Right lobe of liver (tissue), 6 donors: ENCODE results near the gene KRTDAP. TPM values are rescaled to one million over a fixed set of nuclear protein-coding genes. Genes with fewer than 3 reads are reported as not detected.

Experiments used
- ATAC-seq, 4 donors: fragments of 200-7000 bp; cut with Tn5 transposase; one replicate each; pipeline ENCODE4 v1.9.1; 2020; ENCODE audit warnings: mild to moderate bottlenecking in 4 of 4, moderate library complexity in 4 of 4
- DNase-seq, 3 donors: peaks; one replicate each; pipeline ENCODE4 v3.0.0-alpha.2; 2020
- H3K27ac ChIP-seq, 3 donors: fragments of 200-600 bp; one replicate each; pipeline ENCODE4 v1.8.0; 2022
- H3K27me3 ChIP-seq, 2 donors: fragments of 200-600 bp; one replicate each; pipeline ENCODE4 v1.8.0; 2022
- H3K36me3 ChIP-seq, 4 donors: fragments of 200-600 bp; sonication (generic) in 1 of 4; one replicate each; pipeline versions ENCODE4 v1.5.1 to v1.8.0; 2017 to 2022; ENCODE audit warnings: control low read depth in 1 of 4
- H3K4me1 ChIP-seq, 4 donors: fragments of 200-600 bp; sonication (generic) in 1 of 4; one replicate each; pipeline versions ENCODE4 v1.5.1 to v1.8.0; 2017 to 2022; ENCODE audit warnings: control low read depth in 1 of 4
- H3K4me3 ChIP-seq, 3 donors: fragments of 200-600 bp; one replicate each; pipeline ENCODE4 v1.8.0; 2022
- H3K9me3 ChIP-seq, 4 donors: fragments of 200-600 bp; sonication (generic) in 1 of 4; one replicate each; pipeline versions ENCODE4 v1.5.1 to v1.8.0; 2017 to 2022; ENCODE audit warnings: control low read depth in 1 of 4
- POLR2A ChIP-seq: fragments of 450-650 bp; IDR thresholded peaks from one replicate; pipeline ENCODE4 v1.6.1; 2017; ENCODE audit warnings: antibody characterized with exemption, mild to moderate bottlenecking
- WGBS: methylation state at CpG from one replicate; pipeline ENCODE4 v1.1.6; 2018; ENCODE audit warnings: low coverage, low lambda C conversion rate; ENCODE audit not compliant: insufficient coverage; ENCODE audit errors: missing lambda C conversion rate; 5-methylcytosine and 5-hydroxymethylcytosine counted together
- intact Hi-C, 2 donors: fragments of 100-400 bp; cut with DNase I; formaldehyde crosslinking; loops; one replicate each; pipeline versions ENCODE4 v1.11.2 to v1.14.1; 2022
- total RNA-seq, 6 experiments: library from RNA; depleted of rRNA in 2 of 6; stranded (reverse); fragments of >200 nt in 2 of 6; fragmentation: NEBNext Ultra II Directional in 3 of 6; extraction: Animal tissue kit (Norgen Biotek cat#: 25700) in 3 of 6; gene quantifications; one replicate each; pipeline versions ENCODE4 v1.1.0 to v1.2.4, GENCODE V29; 2016 to 2023
- TF ChIP-seq, protein P1 (sequence below), 4 donors: fragments of 200-600 bp in 3 of 4; fragments of 450-650 bp in 1 of 4; IDR thresholded peaks; one replicate each; pipeline versions ENCODE4 v1.5.1 to v1.8.0; 2016 to 2022; ENCODE audit warnings: antibody characterized with exemption in 4 of 4, mild to moderate bottlenecking in 2 of 4
- donor health status: DM: no; HTN: yes; CAD: no.
- donor health status: DM: no; HTN: no; CAD: no.
- donor health status: DM: no; HTN: no; CAD: no.
- donor health status: DM: no; HTN: yes; CAD: no.
- donor health status: DM: no; HTN: yes; CAD: no.

KRTDAP gene
- total RNA-seq, 6 experiments from 2014 or later: not detected

DNA sequence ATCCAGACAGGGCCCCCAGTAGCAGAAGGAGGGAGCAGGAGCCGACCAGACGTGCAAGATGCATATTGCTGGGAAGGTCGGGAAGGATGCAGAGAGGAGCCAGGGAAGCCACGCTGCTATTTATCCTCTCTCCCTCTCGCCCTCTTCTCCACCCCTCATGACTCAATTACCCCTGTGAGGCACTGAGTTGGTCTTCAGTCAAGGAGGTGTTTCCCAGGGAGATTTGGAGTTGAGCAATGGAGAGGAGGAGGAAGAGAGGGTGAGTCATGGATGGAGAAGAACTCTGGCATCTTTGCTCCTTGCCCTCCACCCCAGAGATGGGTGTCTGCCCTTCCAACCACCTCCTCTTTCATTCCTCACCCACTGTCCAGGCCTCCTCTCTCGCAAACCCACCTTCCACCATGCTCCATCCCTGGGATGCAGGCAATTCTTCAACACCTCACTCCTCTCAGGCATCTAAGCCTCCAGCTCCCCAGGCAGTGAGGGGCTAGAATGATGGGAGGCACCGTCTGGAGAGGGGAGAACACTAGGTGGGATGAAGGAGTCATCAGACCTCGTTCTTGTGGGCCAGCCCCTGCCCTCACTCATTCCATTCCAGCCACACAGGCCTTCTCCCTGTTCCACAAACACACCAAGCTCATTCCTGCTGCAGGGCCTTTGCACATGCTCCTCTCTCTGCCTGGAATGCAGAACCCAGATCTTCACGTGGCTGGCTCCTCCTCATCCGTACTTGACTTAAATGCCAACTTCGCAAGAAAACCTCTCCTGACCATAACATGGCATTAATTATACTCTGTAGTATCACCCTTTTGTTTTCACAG, 38.2 kb upstream of the KRTDAP start, which contains the start of gene SBSN:
SBSN (minus strand) TSS at position 94 of the 821 bp plus-strand sequence; CDS start at position 64, 30 bp downstream.
- no peak within 1 kb of the TSS for H3K4me3 ChIP-seq
- DNase-seq (no peak), ATAC-seq (no peak)
- H3K27me3 ChIP-seq: no peaks in the 10 kb centered on the region
- no peak within 1 kb of the TSS for H3K27ac ChIP-seq
- no peaks in the 10 kb centered on the region for H3K4me1 ChIP-seq
- TF ChIP-seq, protein P1, sequence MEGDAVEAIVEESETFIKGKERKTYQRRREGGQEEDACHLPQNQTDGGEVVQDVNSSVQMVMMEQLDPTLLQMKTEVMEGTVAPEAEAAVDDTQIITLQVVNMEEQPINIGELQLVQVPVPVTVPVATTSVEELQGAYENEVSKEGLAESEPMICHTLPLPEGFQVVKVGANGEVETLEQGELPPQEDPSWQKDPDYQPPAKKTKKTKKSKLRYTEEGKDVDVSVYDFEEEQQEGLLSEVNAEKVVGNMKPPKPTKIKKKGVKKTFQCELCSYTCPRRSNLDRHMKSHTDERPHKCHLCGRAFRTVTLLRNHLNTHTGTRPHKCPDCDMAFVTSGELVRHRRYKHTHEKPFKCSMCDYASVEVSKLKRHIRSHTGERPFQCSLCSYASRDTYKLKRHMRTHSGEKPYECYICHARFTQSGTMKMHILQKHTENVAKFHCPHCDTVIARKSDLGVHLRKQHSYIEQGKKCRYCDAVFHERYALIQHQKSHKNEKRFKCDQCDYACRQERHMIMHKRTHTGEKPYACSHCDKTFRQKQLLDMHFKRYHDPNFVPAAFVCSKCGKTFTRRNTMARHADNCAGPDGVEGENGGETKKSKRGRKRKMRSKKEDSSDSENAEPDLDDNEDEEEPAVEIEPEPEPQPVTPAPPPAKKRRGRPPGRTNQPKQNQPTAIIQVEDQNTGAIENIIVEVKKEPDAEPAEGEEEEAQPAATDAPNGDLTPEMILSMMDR (IDR thresholded peaks at IDR 0.05): no peak
- no peak for TF ChIP-seq POLR2A
- no peaks in the 10 kb centered on the region for H3K9me3 ChIP-seq
- intact Hi-C loops: no loop called here
- H3K36me3 ChIP-seq: no peaks in the 10 kb centered on the region
- WGBS: 55% methylated on average over 7 of the region's 11 CpGs

DNA sequence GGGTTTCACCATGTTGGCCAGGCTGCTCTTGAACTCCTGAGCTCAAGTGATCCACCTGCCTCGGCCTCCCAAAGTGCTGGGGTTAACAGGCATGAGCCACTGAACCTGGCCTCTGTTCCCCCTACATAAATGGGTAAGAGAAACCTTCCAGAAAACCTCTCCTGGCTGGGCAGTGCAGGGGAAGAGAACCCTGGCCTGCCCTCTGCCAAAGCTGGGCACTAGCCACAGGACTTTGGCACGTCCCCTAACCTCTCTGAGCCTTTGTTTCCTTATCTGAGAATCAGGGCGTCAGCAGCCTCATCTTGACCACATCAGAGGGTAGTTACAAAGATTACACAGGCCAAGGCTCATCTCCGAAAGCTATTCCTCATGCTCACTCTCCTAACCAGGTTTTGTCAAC, 35.6 kb upstream of the KRTDAP start:
- intact Hi-C loops: no loop called here
- H3K36me3 ChIP-seq: no peaks in the 10 kb centered on the region
- 17% methylated on average over 1 of the region's 4 CpGs for WGBS

DNA sequence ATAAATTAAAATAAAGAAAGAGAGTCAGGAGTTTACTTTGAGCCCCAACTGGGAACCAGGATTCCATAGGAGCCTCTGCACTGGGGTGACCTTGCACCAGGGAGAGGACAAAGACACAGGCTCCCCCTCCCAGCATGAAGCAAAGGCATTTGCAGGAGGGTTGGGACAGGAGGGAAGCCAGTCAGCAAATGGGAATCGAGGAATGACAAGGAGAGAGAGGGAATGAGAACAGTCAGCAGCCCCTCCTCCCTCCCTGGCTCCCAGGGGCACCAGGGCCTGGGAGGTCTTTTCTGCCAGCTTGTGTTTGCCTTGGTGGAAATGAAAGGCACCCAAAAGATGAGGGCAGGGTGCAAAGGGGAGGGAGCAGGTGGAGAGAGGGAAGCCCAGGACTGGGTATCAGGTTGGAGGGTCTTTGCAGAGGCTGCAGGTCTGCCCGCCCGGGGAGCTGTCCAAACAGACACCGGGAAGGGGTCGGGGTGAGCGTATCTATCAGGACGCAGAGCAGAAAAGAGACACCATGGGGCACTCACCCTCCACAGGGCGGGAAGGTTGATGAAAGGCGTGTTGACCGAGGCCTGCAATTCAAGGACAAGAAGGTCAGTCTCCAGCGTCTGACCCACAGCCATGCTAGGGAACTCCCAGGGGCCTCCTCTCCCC, 34.0 kb upstream of the KRTDAP start:
- H3K4me3 ChIP-seq: no peak overlapping the region
- no peak overlapping the region for H3K27ac ChIP-seq
- ATAC-seq (no peak), DNase-seq (no peak)
- 25% methylated on average over 7 of the region's 11 CpGs for WGBS
- intact Hi-C loops: no loop called here
- no peaks in the 10 kb centered on the region for H3K36me3 ChIP-seq
- TF ChIP-seq POLR2A: no peak
- TF ChIP-seq, protein P1 (IDR thresholded peaks at IDR 0.05): no peak
- no peaks in the 10 kb centered on the region for H3K4me1 ChIP-seq
- H3K27me3 ChIP-seq: no peaks in the 10 kb centered on the region
- no peaks in the 10 kb centered on the region for H3K9me3 ChIP-seq

More for the DNA sequence above, 35.6 kb upstream of the KRTDAP start:
- Histone ChIP-seq H3K4me3 (no peak overlapping the region), H3K27ac (no peak overlapping the region), H3K27me3 (no peaks in the 10 kb centered on the region), H3K9me3 (no peaks in the 10 kb centered on the region), H3K4me1 (no peaks in the 10 kb centered on the region)
- DNase-seq: no peak
- ATAC-seq: no peak
- TF ChIP-seq, protein P1 (IDR thresholded peaks at IDR 0.05): no peak
- TF ChIP-seq POLR2A: no peak

DNA sequence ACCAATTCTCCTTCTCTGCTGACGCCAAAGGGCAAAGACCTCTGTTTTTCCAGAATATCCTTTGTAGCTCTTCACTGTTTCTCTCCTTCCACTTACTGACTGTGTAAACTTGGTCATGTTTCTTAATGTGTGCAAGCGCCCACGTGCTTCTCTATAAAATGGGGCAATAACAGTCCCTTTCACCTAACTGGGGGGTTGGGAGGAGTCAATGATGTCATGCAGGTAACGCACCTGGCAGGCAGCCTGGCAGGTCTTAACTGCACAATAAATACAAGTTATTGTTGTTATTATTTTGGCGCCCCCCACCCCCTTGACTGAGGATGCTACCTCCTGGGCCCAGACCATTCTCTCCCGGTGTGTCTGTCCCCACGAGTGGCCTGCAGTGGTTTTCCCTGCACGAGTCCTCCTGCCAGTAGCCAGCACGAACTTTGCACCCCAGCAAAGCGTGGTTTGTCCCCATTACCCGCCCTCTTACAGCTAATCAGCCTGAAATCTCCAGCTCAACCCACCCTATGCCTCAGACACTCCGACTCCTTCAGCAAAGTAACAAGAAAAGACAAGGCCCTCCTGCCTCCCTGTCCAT, 32.6 kb upstream of the KRTDAP start:
- intact Hi-C loops: no loop called here
- Histone ChIP-seq H3K4me1 (no peaks in the 10 kb centered on the region), H3K27ac (no peak overlapping the region), H3K9me3 (no peaks in the 10 kb centered on the region), H3K4me3 (no peak overlapping the region), H3K36me3 (no peaks in the 10 kb centered on the region), H3K27me3 (no peaks in the 10 kb centered on the region)
- WGBS: 56% methylated on average over 10 of the region's 12 CpGs
- DNase-seq (no peak), ATAC-seq (no peak)
- TF ChIP-seq, protein P1 (IDR thresholded peaks at IDR 0.05): no peak
- no peak for TF ChIP-seq POLR2A
